ENCODE data around the gene PLEKHM3. TPM values are rescaled to one million over a fixed set of nuclear protein-coding genes. Genes with fewer than 3 reads are reported as not detected.

The PLEKHM3 gene
- total RNA-seq, 1 experiment from 2014 or later: 6.5 TPM

DNA sequence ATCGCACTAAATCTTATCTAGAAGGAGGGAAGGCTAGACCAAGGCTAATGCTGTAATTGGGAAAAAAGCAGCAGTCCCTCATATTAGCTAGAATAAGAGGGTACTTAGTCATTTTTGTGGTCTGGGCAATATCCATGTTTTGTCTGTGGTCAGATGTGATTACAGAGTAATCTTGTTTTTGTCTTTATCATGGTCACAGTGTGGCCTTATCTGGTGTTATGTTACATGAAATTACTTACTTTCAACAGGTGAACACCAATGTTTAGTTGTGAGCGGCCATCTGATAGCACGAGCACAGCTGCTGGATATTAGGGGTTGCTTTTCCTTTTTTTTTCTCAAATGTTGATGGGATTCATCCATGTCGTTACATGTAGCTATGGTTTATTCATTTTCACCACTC lies 23.7 kb upstream of the PLEKHM3 start:
- DNase-seq (ENCODE audit: low spot score): no peak

DNA sequence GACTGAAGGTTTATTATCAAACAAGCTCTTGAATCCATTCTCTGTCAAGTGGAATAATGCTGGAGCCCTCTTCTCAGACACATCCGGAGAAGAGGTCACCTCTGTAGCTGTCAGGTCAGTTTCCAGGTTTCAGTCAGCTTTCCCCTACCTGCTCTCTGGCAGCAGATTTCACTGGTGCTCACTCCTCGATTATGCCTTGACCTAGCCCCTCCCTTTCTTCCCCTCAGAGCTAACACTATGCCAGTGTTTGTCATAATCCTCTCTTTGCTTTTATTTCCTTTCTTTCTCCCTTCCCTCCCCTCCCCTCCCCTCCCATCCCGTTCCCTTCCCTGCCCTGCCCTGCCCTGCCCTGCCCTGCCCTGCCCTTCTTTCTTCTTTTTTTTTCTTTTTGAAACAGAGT lies 22.5 kb upstream of the PLEKHM3 start:
- no peaks in the 10 kb centered on the region for H3K4me1 ChIP-seq (ENCODE audit: insufficient read depth, low read length, poor library complexity, severe bottlenecking)
- no peaks in the 10 kb centered on the region for H3K27me3 ChIP-seq (replicated peaks; ENCODE audit: insufficient read depth, low read depth, low read length, poor library complexity)
- no peak for DNase-seq (ENCODE audit: low spot score)
- intact Hi-C loops (cut with micrococcal nuclease; ENCODE audit: unreplicated experiment): no loop called here
- TF ChIP-seq, protein P1, sequence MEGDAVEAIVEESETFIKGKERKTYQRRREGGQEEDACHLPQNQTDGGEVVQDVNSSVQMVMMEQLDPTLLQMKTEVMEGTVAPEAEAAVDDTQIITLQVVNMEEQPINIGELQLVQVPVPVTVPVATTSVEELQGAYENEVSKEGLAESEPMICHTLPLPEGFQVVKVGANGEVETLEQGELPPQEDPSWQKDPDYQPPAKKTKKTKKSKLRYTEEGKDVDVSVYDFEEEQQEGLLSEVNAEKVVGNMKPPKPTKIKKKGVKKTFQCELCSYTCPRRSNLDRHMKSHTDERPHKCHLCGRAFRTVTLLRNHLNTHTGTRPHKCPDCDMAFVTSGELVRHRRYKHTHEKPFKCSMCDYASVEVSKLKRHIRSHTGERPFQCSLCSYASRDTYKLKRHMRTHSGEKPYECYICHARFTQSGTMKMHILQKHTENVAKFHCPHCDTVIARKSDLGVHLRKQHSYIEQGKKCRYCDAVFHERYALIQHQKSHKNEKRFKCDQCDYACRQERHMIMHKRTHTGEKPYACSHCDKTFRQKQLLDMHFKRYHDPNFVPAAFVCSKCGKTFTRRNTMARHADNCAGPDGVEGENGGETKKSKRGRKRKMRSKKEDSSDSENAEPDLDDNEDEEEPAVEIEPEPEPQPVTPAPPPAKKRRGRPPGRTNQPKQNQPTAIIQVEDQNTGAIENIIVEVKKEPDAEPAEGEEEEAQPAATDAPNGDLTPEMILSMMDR (conservative IDR thresholded peaks at IDR 0.05; ENCODE audit: low read depth, low read length): no peak
- TF ChIP-seq EZH2 (IDR thresholded peaks at IDR 0.05; ENCODE audit: borderline replicate concordance, low read depth, low read length, poor library complexity, severe bottlenecking): no peak
- CTCF ChIA-PET: no interaction called here
- no peaks in the 10 kb centered on the region for H3K36me3 ChIP-seq (ENCODE audit: insufficient read depth, low read length, poor library complexity, severe bottlenecking)
- POLR2A ChIA-PET (ENCODE audit: low non-redundant PET): no interaction called here
- no TSS peak for BruUV-seq (replicated peaks)
- H3K4me3 ChIP-seq (ENCODE audit: low read depth, low read length, poor library complexity, severe bottlenecking): no peak overlapping the region
- H3K27ac ChIP-seq (ENCODE audit: low read depth, low read length, poor library complexity, severe bottlenecking): no peak overlapping the region
- H3K9me3 ChIP-seq (ENCODE audit: low read depth, low read length, poor library complexity, severe bottlenecking): no peaks in the 10 kb centered on the region

More for the DNA sequence above, 23.7 kb upstream of the PLEKHM3 start:
- BruUV-seq (replicated peaks): no TSS peak
- no peaks in the 10 kb centered on the region for H3K36me3 ChIP-seq (ENCODE audit: insufficient read depth, low read length, poor library complexity, severe bottlenecking)
- no peaks in the 10 kb centered on the region for H3K27me3 ChIP-seq (replicated peaks; ENCODE audit: insufficient read depth, low read depth, low read length, poor library complexity)
- intact Hi-C loops (cut with micrococcal nuclease; ENCODE audit: unreplicated experiment): no loop called here
- ChIA-PET POLR2A (ENCODE audit: low non-redundant PET) (no interaction called here), CTCF (no interaction called here)
- TF ChIP-seq, protein P1 (conservative IDR thresholded peaks at IDR 0.05; ENCODE audit: low read depth, low read length): no peak
- no peak for TF ChIP-seq EZH2 (IDR thresholded peaks at IDR 0.05; ENCODE audit: borderline replicate concordance, low read depth, low read length, poor library complexity, severe bottlenecking)
- H3K27ac ChIP-seq (ENCODE audit: low read depth, low read length, poor library complexity, severe bottlenecking): no peak overlapping the region
- no peak overlapping the region for H3K4me3 ChIP-seq (ENCODE audit: low read depth, low read length, poor library complexity, severe bottlenecking)
- no peaks in the 10 kb centered on the region for H3K9me3 ChIP-seq (ENCODE audit: low read depth, low read length, poor library complexity, severe bottlenecking)
- H3K4me1 ChIP-seq (ENCODE audit: insufficient read depth, low read length, poor library complexity, severe bottlenecking): no peaks in the 10 kb centered on the region

- no peaks in the 10 kb centered on the region for H3K9me3 ChIP-seq (ENCODE audit: low read depth, low read length, poor library complexity, severe bottlenecking)
- H3K27me3 ChIP-seq (replicated peaks; ENCODE audit: insufficient read depth, low read depth, low read length, poor library complexity): no peaks in the 10 kb centered on the region
- DNase-seq (ENCODE audit: low spot score): no peak
- POLR2A ChIA-PET (ENCODE audit: low non-redundant PET): no interaction called here
- no peaks in the 10 kb centered on the region for H3K36me3 ChIP-seq (ENCODE audit: insufficient read depth, low read length, poor library complexity, severe bottlenecking)
- H3K27ac ChIP-seq (ENCODE audit: low read depth, low read length, poor library complexity, severe bottlenecking): no peak overlapping the region
- intact Hi-C loops (cut with micrococcal nuclease; ENCODE audit: unreplicated experiment): no loop called here
- no peak overlapping the region for H3K4me3 ChIP-seq (ENCODE audit: low read depth, low read length, poor library complexity, severe bottlenecking)
- BruUV-seq (replicated peaks): no TSS peak
- CTCF ChIA-PET: no interaction called here
- H3K4me1 ChIP-seq (ENCODE audit: insufficient read depth, low read length, poor library complexity, severe bottlenecking): no peaks in the 10 kb centered on the region
- no peak for TF ChIP-seq EZH2 (IDR thresholded peaks at IDR 0.05; ENCODE audit: borderline replicate concordance, low read depth, low read length, poor library complexity, severe bottlenecking)
- TF ChIP-seq, protein P1 (conservative IDR thresholded peaks at IDR 0.05; ENCODE audit: low read depth, low read length): no peak
These were observed 21.4 kb upstream of the PLEKHM3 start for GRCh38 chr2:208046686-208047085.

Data from A673 (cell line).